Loucy (cell line): ENCODE measurements around the gene AGPS.

Source experiments
- EZH2phosphoT487 ChIP-seq: fragments of 200-600 bp; IDR thresholded peaks from 2 replicates; pipeline ENCODE4 v1.6.1; 2018; ENCODE audit warnings: antibody characterized with exemption, mild to moderate bottlenecking, moderate library complexity, borderline replicate concordance
- TF ChIP-seq, protein P1 (sequence below): fragments of 200-600 bp; sonication (generic); conservative IDR thresholded peaks from 2 replicates; pipeline ENCODE4 v1.5.1; 2014; ENCODE audit warnings: mild to moderate bottlenecking, antibody characterized with exemption, low read length

DNA sequence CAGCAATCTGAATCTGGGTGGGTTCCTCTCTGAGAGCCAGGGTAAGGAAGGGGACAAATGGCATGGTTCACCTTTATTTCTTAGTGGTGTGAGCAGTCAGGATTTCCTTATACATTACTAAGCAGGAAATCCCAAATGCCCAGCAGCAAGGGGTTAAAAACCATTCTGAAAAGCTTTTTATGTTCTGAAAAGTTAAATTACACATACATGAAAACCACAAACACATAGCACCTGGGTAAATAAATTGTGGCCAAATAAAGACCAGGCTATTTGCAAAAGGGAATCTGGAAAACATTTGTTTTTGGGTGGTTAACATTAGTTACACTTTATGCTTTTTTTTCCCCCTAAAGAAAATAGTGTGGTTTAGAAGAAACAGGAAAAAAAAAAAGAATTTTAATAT lies 156.1 kb downstream of the AGPS start:
- TF ChIP-seq, protein P1, sequence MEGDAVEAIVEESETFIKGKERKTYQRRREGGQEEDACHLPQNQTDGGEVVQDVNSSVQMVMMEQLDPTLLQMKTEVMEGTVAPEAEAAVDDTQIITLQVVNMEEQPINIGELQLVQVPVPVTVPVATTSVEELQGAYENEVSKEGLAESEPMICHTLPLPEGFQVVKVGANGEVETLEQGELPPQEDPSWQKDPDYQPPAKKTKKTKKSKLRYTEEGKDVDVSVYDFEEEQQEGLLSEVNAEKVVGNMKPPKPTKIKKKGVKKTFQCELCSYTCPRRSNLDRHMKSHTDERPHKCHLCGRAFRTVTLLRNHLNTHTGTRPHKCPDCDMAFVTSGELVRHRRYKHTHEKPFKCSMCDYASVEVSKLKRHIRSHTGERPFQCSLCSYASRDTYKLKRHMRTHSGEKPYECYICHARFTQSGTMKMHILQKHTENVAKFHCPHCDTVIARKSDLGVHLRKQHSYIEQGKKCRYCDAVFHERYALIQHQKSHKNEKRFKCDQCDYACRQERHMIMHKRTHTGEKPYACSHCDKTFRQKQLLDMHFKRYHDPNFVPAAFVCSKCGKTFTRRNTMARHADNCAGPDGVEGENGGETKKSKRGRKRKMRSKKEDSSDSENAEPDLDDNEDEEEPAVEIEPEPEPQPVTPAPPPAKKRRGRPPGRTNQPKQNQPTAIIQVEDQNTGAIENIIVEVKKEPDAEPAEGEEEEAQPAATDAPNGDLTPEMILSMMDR: no peak
- no peak for TF ChIP-seq EZH2phosphoT487
